Adipose tissue (tissue), 3 donors: Measurements from ENCODE around the gene RFC2. TPM values are rescaled to one million over a fixed set of nuclear protein-coding genes. Genes with fewer than 3 reads are reported as not detected.

Experiments
- H3K27ac ChIP-seq: one replicate; pipeline ENCODE4 v1.5.1; 2013; ENCODE audit warnings: low read depth, low read length
- WGBS, 3 donors: extraction: QIAGEN DNeasy Blood & Tissue Kit; methylation state at CpG; one replicate each; pipeline ENCODE4 v1.1.7; 2013; 5-methylcytosine and 5-hydroxymethylcytosine counted together
- polyA plus RNA-seq, 3 donors: library from polyadenylated mRNA; stranded (reverse); fragments of 200-250 nt; gene quantifications; one replicate each; pipeline ENCODE4 v1.2.3, GENCODE V29; 2013
- donor health status: healthy with polysubstance abuse.
- donor health status: Bipolar disorder and iron deficiency.
- donor health status: healthy.

Gene RFC2
- polyA plus RNA-seq, 3 donors = 13.6 to 17.8 (median 14.8) TPM

- WGBS, 3 donors = 22 to 73% (median 66%) methylated on average over 3 of the region's 3 CpGs
- H3K27ac ChIP-seq = no peak overlapping the region
Measured at GRCh38 chr7:74183142-74183541, 71.1 kb downstream of the RFC2 start.

GRCh38 chr7:74182453-74183090, 71.6 kb downstream of the RFC2 start:
- H3K27ac ChIP-seq = no peak overlapping the region
- WGBS, 3 donors = 43 to 82% (median 72%) methylated on average over 6 of the region's 6 CpGs

GRCh38 chr7:74181821-74182220, 72.4 kb downstream of the RFC2 start:
- H3K27ac ChIP-seq = no peak overlapping the region
- 60 to 73% (median 73%) methylated on average over 5 of the region's 5 CpGs for WGBS, 3 donors

Other genes starting within 250 kb of the RFC2 start
- gene ELN, start 226.2 kb downstream of the RFC2 start, polyA plus RNA-seq = 100 to 1,000 TPM in 2 of 3 donors, 10 to 100 TPM in 1; 49.6 to 142 (median 126) TPM
- 10 to 100 TPM in 1 of 3 donors, 1 to 10 TPM in 2; 4.5 to 13.2 (median 6.2) TPM for gene LIMK1, start 170.6 kb downstream of the RFC2 start, polyA plus RNA-seq
- gene EIF4H, start 80.0 kb downstream of the RFC2 start, polyA plus RNA-seq = 100 to 1,000 TPM; 182 to 223 (median 193) TPM
- 10 to 100 TPM in 2 of 3 donors, 1 to 10 TPM in 1; 2.3 to 14.0 (median 12.4) TPM for gene LAT2, start 44.4 kb downstream of the RFC2 start, polyA plus RNA-seq
- 10 to 100 TPM in 1 of 3 donors, 1 to 10 TPM in 2; 7.5 to 15.6 (median 9.4) TPM for gene CLIP2, start 35.0 kb upstream of the RFC2 start, polyA plus RNA-seq
- gene GTF2IRD1, start 199.5 kb upstream of the RFC2 start, polyA plus RNA-seq = 10 to 100 TPM in 1 of 3 donors, 1 to 10 TPM in 2; 4.0 to 10.1 (median 9.1) TPM